ENCODE measurements around the gene LAMB3.
A peak's percentile ranks its signal among the peaks of the same experiment; 100 is the strongest.

Gene LAMB3

DNA sequence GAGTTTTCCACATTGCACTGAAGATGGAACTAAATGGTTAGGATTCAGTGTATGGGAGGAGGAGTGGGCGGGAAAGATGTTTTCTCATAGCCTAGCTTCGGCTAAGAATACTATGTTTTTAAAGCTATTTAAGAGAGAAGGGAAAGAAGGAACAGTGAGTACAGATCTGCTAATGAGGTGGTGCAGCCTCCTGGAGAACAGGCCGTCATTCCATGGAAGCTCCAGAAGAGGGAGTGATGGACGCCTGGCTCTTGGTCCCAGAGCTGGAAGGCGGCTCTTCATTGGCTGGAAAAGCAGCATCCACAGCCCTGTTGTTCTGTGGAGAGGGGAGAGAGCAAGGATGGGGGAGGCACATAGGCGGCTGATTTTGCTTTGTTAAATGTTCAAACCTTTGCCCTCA is 61.8 kb downstream of the LAMB3 start:
- Histone ChIP-seq H3K4me3 (ENCODE audit: insufficient read length, low read depth) (no peak overlapping the region), H3K4me1 (ENCODE audit: insufficient read depth, insufficient read length) (no peaks in the 10 kb centered on the region), H3K36me3 (ENCODE audit: insufficient read depth, insufficient read length, low read length) (no peaks in the 10 kb centered on the region), H3K9ac (ENCODE audit: insufficient read length, low read depth) (no peak overlapping the region), H3K27me3 (ENCODE audit: insufficient read depth, insufficient read length) (peaks cover 13% of the 10 kb centered on the region), H3K9me3 (ENCODE audit: insufficient read depth, low read length) (peaks cover 12% of the 10 kb centered on the region; the same call in 1 of the 2 replicates)
- TF ChIP-seq YY1 (IDR thresholded peaks at IDR 0.05; ENCODE audit: insufficient read depth, insufficient read length) (no peak), SUZ12 (IDR thresholded peaks at IDR 0.05; ENCODE audit: extremely low read depth, insufficient read depth, insufficient read length) (no peak), ZNF274 (IDR thresholded peaks at IDR 0.05; ENCODE audit: low read depth, low read length) (no peak)
- DNase-seq (ENCODE audit: low read depth, low spot score) = no peak

DNA sequence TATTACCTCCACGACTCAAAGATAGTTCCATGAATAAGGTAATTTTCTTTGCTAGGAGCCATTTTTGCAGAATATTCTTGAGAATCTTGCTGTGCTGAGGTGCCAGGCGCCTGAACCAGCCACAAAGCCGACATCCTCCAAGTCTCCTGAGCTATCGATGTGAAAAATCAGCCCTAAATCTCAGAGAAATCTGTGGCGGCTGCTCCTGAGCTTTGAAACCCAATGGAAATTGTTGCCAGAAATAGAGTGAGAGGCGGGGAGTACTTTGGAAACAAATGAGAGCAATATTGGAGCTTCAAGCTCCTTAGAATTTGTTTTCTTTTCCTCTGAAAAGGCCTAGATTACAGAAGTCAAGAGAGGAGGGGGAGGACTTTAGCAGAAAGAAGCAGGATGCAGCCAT is 62.4 kb downstream of the LAMB3 start:
- peaks cover 19% of the 10 kb centered on the region for H3K27me3 ChIP-seq (ENCODE audit: insufficient read depth, insufficient read length)
- peaks cover 12% of the 10 kb centered on the region; the same call in 1 of the 2 replicates for H3K9me3 ChIP-seq (ENCODE audit: insufficient read depth, low read length)
- H3K4me3 ChIP-seq (ENCODE audit: insufficient read length, low read depth) = no peak overlapping the region
- H3K36me3 ChIP-seq (ENCODE audit: insufficient read depth, insufficient read length, low read length) = no peaks in the 10 kb centered on the region
- H3K4me1 ChIP-seq (ENCODE audit: insufficient read depth, insufficient read length) = no peaks in the 10 kb centered on the region
- TF ChIP-seq SUZ12 (IDR thresholded peaks at IDR 0.05; ENCODE audit: extremely low read depth, insufficient read depth, insufficient read length) = no peak
- TF ChIP-seq ZNF274 (IDR thresholded peaks at IDR 0.05; ENCODE audit: low read depth, low read length) = no peak
- TF ChIP-seq YY1 (IDR thresholded peaks at IDR 0.05; ENCODE audit: insufficient read depth, insufficient read length) = no peak
- H3K9ac ChIP-seq (ENCODE audit: insufficient read length, low read depth) = no peak overlapping the region
- DNase-seq (ENCODE audit: low read depth, low spot score) = no peak

DNA sequence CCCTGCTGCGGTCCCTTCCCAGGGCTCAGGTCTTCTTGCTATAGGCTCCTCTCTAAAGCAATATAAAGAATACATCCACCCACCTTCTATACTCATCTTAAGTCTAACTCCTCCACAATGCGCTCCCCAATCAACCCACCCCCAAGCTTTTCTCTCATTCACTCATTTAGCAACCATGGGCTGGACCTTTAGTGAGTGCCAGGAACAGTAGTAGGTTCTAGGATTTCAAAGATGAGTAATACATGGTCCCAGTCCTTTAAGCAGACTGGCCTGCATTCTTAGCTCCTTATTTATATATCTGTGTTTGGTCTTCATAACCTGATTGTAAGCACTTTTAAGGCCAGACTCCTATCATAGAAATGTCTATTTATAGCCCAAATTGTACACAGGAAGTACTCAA is 62.8 kb downstream of the LAMB3 start:
- Histone ChIP-seq H3K4me3 (ENCODE audit: insufficient read length, low read depth) (no peak overlapping the region), H3K9me3 (ENCODE audit: insufficient read depth, low read length) (peaks cover 12% of the 10 kb centered on the region; the same call in 1 of the 2 replicates), H3K27me3 (ENCODE audit: insufficient read depth, insufficient read length) (peaks cover 23% of the 10 kb centered on the region), H3K36me3 (ENCODE audit: insufficient read depth, insufficient read length, low read length) (no peaks in the 10 kb centered on the region), H3K9ac (ENCODE audit: insufficient read length, low read depth) (no peak overlapping the region), H3K4me1 (ENCODE audit: insufficient read depth, insufficient read length) (no peaks in the 10 kb centered on the region)
- DNase-seq (ENCODE audit: low read depth, low spot score) = no peak
- TF ChIP-seq YY1 (IDR thresholded peaks at IDR 0.05; ENCODE audit: insufficient read depth, insufficient read length) (no peak), SUZ12 (IDR thresholded peaks at IDR 0.05; ENCODE audit: extremely low read depth, insufficient read depth, insufficient read length) (no peak), ZNF274 (IDR thresholded peaks at IDR 0.05; ENCODE audit: low read depth, low read length) (no peak)

DNA sequence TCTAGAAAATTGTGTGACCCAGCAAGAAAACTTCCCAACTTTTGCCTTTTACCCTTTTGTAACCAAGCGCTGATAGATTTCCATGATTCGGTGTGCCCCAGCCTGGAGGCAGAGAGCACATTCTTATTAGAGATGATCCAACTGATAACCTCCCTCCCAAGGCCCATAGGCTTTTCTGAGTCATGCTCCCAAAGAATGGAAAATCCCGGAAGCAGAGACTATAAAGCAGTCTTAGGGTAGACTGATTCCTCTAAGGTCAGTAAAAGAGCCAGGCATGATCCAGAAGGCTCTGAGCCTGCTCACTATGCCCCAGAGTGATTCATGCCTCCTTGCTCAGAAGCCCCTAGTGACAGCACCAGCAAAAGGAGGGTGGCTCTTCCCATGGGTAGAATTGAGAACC is 64.4 kb downstream of the LAMB3 start:
- H3K9ac ChIP-seq (ENCODE audit: insufficient read length, low read depth) = no peak overlapping the region
- H3K36me3 ChIP-seq (ENCODE audit: insufficient read depth, insufficient read length, low read length) = no peaks in the 10 kb centered on the region
- no peak overlapping the region for H3K4me3 ChIP-seq (ENCODE audit: insufficient read length, low read depth)
- H3K9me3 ChIP-seq (ENCODE audit: insufficient read depth, low read length) = peaks cover 12% of the 10 kb centered on the region; the same call in 1 of the 2 replicates
- TF ChIP-seq SUZ12 (IDR thresholded peaks at IDR 0.05; ENCODE audit: extremely low read depth, insufficient read depth, insufficient read length) = no peak
- TF ChIP-seq ZNF274 (IDR thresholded peaks at IDR 0.05; ENCODE audit: low read depth, low read length) = no peak
- TF ChIP-seq YY1 (IDR thresholded peaks at IDR 0.05; ENCODE audit: insufficient read depth, insufficient read length) = no peak
- peaks cover 24% of the 10 kb centered on the region for H3K27me3 ChIP-seq (ENCODE audit: insufficient read depth, insufficient read length)
- no peak for DNase-seq (ENCODE audit: low read depth, low spot score)
- no peaks in the 10 kb centered on the region for H3K4me1 ChIP-seq (ENCODE audit: insufficient read depth, insufficient read length)

DNA sequence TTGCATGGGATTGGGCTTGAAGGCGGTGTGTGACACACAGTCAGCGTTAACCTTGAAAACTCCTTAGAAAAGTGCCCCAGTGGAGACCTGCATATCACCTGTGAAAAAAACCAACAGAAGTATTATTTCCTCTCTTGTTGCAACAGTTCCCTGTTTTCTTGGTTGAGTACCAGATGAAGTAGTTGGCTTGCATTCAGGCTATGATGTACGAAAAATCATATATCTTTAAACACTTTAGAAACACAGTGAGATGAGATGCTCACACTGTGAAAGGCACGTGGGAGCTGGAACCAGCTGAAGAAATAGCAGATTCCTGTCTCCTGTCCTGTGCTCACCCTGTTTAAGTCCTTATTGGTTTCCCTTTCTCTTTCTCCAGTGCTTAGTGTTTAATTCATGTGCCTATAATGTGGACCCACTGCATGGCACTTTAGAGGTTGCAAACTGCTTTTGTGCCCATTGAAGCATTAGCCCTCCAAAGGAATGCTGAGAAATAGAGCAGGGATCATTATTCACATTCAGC is 65.9 kb downstream of the LAMB3 start:
- TF ChIP-seq YY1 (IDR thresholded peaks at IDR 0.05; ENCODE audit: insufficient read depth, insufficient read length) (no peak), ZNF274 (IDR thresholded peaks at IDR 0.05; ENCODE audit: low read depth, low read length) (no peak), SUZ12 (IDR thresholded peaks at IDR 0.05; ENCODE audit: extremely low read depth, insufficient read depth, insufficient read length) (no peak)
- no peaks in the 10 kb centered on the region for H3K4me1 ChIP-seq (ENCODE audit: insufficient read depth, insufficient read length)
- H3K9me3 ChIP-seq (ENCODE audit: insufficient read depth, low read length) = peaks cover 12% of the 10 kb centered on the region; the same call in 1 of the 2 replicates
- H3K36me3 ChIP-seq (ENCODE audit: insufficient read depth, insufficient read length, low read length) = no peaks in the 10 kb centered on the region
- peaks cover 24% of the 10 kb centered on the region for H3K27me3 ChIP-seq (ENCODE audit: insufficient read depth, insufficient read length)
- no peak for DNase-seq (ENCODE audit: low read depth, low spot score)
- peak overlapping the region; percentile 68 for H3K9ac ChIP-seq (ENCODE audit: insufficient read length, low read depth)
- H3K4me3 ChIP-seq (ENCODE audit: insufficient read length, low read depth) = no peak overlapping the region

DNA sequence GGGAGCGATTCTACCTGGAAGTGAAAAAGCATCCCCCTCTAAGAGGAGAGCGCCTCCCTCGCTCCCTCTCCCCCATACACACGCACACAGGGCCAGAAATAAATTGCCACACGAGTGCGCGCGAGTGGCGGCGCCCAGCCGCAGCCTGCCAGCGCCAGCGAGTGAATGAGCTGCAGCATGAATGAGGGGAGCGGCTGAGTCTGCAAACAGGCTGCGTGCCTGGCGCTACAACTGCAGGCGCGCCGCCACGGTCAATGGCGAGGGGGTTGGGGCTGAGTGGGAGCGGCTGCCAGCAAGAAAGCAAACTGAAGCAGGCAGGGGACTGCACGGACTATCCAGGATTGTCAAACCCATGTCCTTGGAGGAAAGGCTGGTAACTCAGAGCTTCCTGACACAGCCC is 66.6 kb downstream of the LAMB3 start:
- H3K9ac ChIP-seq (ENCODE audit: insufficient read length, low read depth) = peak overlapping the region; percentile 68
- H3K4me1 ChIP-seq (ENCODE audit: insufficient read depth, insufficient read length) = no peaks in the 10 kb centered on the region
- H3K9me3 ChIP-seq (ENCODE audit: insufficient read depth, low read length) = peaks cover 12% of the 10 kb centered on the region; the same call in 1 of the 2 replicates
- H3K36me3 ChIP-seq (ENCODE audit: insufficient read depth, insufficient read length, low read length) = no peaks in the 10 kb centered on the region
- peaks cover 24% of the 10 kb centered on the region for H3K27me3 ChIP-seq (ENCODE audit: insufficient read depth, insufficient read length)
- TF ChIP-seq YY1 (IDR thresholded peaks at IDR 0.05; ENCODE audit: insufficient read depth, insufficient read length) = no peak
- no peak for TF ChIP-seq SUZ12 (IDR thresholded peaks at IDR 0.05; ENCODE audit: extremely low read depth, insufficient read depth, insufficient read length)
- TF ChIP-seq ZNF274 (IDR thresholded peaks at IDR 0.05; ENCODE audit: low read depth, low read length) = no peak
- no peak for DNase-seq (ENCODE audit: low read depth, low spot score)
- no peak overlapping the region for H3K4me3 ChIP-seq (ENCODE audit: insufficient read length, low read depth)

DNA sequence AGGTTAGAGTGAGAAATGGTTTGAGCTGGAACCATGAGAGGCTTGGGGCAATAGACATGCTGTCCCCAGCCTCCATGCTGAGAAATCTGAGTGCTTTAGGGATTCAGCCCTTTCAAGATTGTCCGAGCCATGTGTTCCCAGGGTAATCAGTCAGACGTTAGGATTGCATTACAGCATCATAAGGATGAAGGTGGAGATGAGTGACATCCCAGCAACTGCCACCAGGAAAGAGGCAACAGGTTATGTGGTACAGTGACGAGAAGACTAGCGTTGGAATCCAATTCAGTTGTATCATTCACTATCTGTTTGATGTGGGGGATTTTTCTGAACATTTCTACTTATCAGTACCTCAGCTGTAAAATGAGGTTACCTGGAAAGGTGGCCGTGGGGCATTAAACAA is 67.0 kb downstream of the LAMB3 start:
- Histone ChIP-seq H3K27me3 (ENCODE audit: insufficient read depth, insufficient read length) (peaks cover 24% of the 10 kb centered on the region), H3K9me3 (ENCODE audit: insufficient read depth, low read length) (peaks cover 12% of the 10 kb centered on the region; the same call in 1 of the 2 replicates), H3K4me1 (ENCODE audit: insufficient read depth, insufficient read length) (no peaks in the 10 kb centered on the region), H3K4me3 (ENCODE audit: insufficient read length, low read depth) (no peak overlapping the region), H3K36me3 (ENCODE audit: insufficient read depth, insufficient read length, low read length) (no peaks in the 10 kb centered on the region), H3K9ac (ENCODE audit: insufficient read length, low read depth) (no peak overlapping the region)
- DNase-seq (ENCODE audit: low read depth, low spot score) = no peak
- TF ChIP-seq SUZ12 (IDR thresholded peaks at IDR 0.05; ENCODE audit: extremely low read depth, insufficient read depth, insufficient read length) (no peak), ZNF274 (IDR thresholded peaks at IDR 0.05; ENCODE audit: low read depth, low read length) (no peak), YY1 (IDR thresholded peaks at IDR 0.05; ENCODE audit: insufficient read depth, insufficient read length) (no peak)
